Omental fat pad (tissue), 4 donors: ENCODE data around the gene SFXN5. TPM values are rescaled to one million over a fixed set of nuclear protein-coding genes. Genes with fewer than 3 reads are reported as not detected.

Experiments
- ATAC-seq: fragments of 150-250 bp; one replicate; pipeline ENCODE4 v1.9.1; 2016; ENCODE audit warnings: mild to moderate bottlenecking, moderate library complexity; ENCODE audit not compliant: low FRiP score
- DNase-seq: peaks from one replicate; pipeline ENCODE4 v3.0.0-alpha.2; 2019; ENCODE audit warnings: low spot score
- CTCF ChIP-seq, 3 donors: fragments of 450-650 bp; IDR thresholded peaks; one replicate each; pipeline ENCODE4 v1.5.1; 2016 to 2017; ENCODE audit warnings: antibody characterized with exemption in 3 of 3, mild to moderate bottlenecking in 3 of 3, moderate library complexity in 2 of 3
- total RNA-seq, 4 donors: library from RNA; depleted of rRNA; stranded (reverse); fragments of >200 nt; gene quantifications; one replicate each; pipeline ENCODE4 v1.1.0, GENCODE V29; 2016

The SFXN5 gene
- total RNA-seq, 4 donors from 2014 or later = 5.1 to 15.6 (median 9.4) TPM

- DNase-seq (no peak), ATAC-seq (no peak)
- no peak for TF ChIP-seq CTCF (IDR thresholded peaks at IDR 0.05)
Measured at GRCh38 chr2:72972352-72973136, 99.0 kb downstream of the SFXN5 start.

GRCh38 chr2:72971036-72971435 lies 100.5 kb downstream of the SFXN5 start:
- DNase-seq (no peak), ATAC-seq (no peak)
- TF ChIP-seq CTCF (IDR thresholded peaks at IDR 0.05) = no peak

GRCh38 chr2:72969706-72970105 lies 101.8 kb downstream of the SFXN5 start:
- DNase-seq = no peak

GRCh38 chr2:72968286-72968685 lies 103.2 kb downstream of the SFXN5 start:
- TF ChIP-seq CTCF (IDR thresholded peaks at IDR 0.05) = no peak
- no peak for DNase-seq
- no peak for ATAC-seq

More at GRCh38 chr2:72969706-72970105, 101.8 kb downstream of the SFXN5 start:
- no peak for ATAC-seq
- TF ChIP-seq CTCF (IDR thresholded peaks at IDR 0.05) = no peak

- no peak for DNase-seq
- no peak for TF ChIP-seq CTCF (IDR thresholded peaks at IDR 0.05)
- no peak for ATAC-seq
Measured at GRCh38 chr2:72965770-72966450, 105.6 kb downstream of the SFXN5 start.

GRCh38 chr2:72965016-72965415 lies 106.5 kb downstream of the SFXN5 start:
- TF ChIP-seq CTCF (IDR thresholded peaks at IDR 0.05) = no peak
- DNase-seq (no peak), ATAC-seq (no peak)

GRCh38 chr2:72964146-72964525 lies 107.4 kb downstream of the SFXN5 start:
- ATAC-seq = no peak
- TF ChIP-seq CTCF (IDR thresholded peaks at IDR 0.05) = no peak
- DNase-seq = no peak
